ENCODE results near the gene SLCO3A1.

- TF ChIP-seq, protein P1, sequence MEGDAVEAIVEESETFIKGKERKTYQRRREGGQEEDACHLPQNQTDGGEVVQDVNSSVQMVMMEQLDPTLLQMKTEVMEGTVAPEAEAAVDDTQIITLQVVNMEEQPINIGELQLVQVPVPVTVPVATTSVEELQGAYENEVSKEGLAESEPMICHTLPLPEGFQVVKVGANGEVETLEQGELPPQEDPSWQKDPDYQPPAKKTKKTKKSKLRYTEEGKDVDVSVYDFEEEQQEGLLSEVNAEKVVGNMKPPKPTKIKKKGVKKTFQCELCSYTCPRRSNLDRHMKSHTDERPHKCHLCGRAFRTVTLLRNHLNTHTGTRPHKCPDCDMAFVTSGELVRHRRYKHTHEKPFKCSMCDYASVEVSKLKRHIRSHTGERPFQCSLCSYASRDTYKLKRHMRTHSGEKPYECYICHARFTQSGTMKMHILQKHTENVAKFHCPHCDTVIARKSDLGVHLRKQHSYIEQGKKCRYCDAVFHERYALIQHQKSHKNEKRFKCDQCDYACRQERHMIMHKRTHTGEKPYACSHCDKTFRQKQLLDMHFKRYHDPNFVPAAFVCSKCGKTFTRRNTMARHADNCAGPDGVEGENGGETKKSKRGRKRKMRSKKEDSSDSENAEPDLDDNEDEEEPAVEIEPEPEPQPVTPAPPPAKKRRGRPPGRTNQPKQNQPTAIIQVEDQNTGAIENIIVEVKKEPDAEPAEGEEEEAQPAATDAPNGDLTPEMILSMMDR (conservative IDR thresholded peaks at IDR 0.05; ENCODE audit: low read length) = no peak
- no peak for TF ChIP-seq EZH2phosphoT487 (IDR thresholded peaks at IDR 0.05; ENCODE audit: borderline replicate concordance, low read depth, low read length)
These were observed 60.1 kb downstream of the SLCO3A1 start for GRCh38 chr15:91913560-91913959.
